Measurements from ENCODE around the gene TFIP11. TPM values are rescaled to one million over a fixed set of nuclear protein-coding genes. Genes with fewer than 3 reads are reported as not detected.

TFIP11 gene
- total RNA-seq, 1 donor from 2014 or later, result 26.2 TPM

DNA sequence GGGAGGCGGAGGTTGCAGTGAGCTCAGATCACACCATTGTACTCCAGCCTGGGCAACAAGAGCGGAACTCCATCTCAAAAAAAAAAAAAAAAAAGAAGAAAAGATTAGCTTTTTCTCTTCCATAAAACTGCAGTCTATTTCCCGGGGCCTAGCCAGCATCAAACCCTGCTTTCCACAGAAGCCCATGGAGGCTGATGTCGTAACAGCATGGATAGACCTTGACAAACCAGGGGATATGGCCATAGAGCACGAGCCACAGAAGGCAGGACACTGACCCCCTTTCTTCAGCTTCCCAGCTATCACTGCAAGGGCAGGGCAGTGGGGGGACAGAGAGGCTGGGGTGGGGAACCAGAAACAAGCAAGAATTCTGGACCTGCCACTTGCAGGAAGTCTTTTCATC lies 50.2 kb downstream of the TFIP11 start:
- Histone ChIP-seq H4K20me1 (ENCODE audit: low read depth) (peaks cover 44% of the 10 kb centered on the region), H3K36me3 (no peaks in the 10 kb centered on the region), H3K4me1 (peaks cover 12% of the 10 kb centered on the region), H3K27me3 (no peaks in the 10 kb centered on the region), H3K4me2 (no peak overlapping the region), H3K27ac (no peak overlapping the region), H3K79me2 (ENCODE audit: low read depth) (peaks cover 15% of the 10 kb centered on the region), H3K9ac (no peak overlapping the region), H2AFZ (replicated peaks) (no peak overlapping the region), H3K4me3 (no peak overlapping the region), H3F3A (ENCODE audit: low read depth) (no peaks in the 10 kb centered on the region), H3K9me3 (ENCODE audit: low read depth) (no peaks in the 10 kb centered on the region)
- Mint-ChIP-seq H3K27ac (peak overlapping the region; percentile 96), H3K4me3 (peak overlapping the region; percentile 70), H3K36me3 (peaks cover 28% of the 10 kb centered on the region), H3K9me3 (no peaks in the 10 kb centered on the region), H3K4me1 (peaks cover 43% of the 10 kb centered on the region), H3K27me3 (ENCODE audit: insufficient read depth, low read depth) (peaks cover 4% of the 10 kb centered on the region)
- TF ChIP-seq EZH2phosphoT487 (IDR thresholded peaks at IDR 0.05) (no peak), EZH2 (IDR thresholded peaks at IDR 0.05) (no peak)
- TF ChIP-seq, protein P1, sequence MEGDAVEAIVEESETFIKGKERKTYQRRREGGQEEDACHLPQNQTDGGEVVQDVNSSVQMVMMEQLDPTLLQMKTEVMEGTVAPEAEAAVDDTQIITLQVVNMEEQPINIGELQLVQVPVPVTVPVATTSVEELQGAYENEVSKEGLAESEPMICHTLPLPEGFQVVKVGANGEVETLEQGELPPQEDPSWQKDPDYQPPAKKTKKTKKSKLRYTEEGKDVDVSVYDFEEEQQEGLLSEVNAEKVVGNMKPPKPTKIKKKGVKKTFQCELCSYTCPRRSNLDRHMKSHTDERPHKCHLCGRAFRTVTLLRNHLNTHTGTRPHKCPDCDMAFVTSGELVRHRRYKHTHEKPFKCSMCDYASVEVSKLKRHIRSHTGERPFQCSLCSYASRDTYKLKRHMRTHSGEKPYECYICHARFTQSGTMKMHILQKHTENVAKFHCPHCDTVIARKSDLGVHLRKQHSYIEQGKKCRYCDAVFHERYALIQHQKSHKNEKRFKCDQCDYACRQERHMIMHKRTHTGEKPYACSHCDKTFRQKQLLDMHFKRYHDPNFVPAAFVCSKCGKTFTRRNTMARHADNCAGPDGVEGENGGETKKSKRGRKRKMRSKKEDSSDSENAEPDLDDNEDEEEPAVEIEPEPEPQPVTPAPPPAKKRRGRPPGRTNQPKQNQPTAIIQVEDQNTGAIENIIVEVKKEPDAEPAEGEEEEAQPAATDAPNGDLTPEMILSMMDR (IDR thresholded peaks at IDR 0.05), result no peak
- DNase-seq (ENCODE audit: low spot score), result no peak

DNA sequence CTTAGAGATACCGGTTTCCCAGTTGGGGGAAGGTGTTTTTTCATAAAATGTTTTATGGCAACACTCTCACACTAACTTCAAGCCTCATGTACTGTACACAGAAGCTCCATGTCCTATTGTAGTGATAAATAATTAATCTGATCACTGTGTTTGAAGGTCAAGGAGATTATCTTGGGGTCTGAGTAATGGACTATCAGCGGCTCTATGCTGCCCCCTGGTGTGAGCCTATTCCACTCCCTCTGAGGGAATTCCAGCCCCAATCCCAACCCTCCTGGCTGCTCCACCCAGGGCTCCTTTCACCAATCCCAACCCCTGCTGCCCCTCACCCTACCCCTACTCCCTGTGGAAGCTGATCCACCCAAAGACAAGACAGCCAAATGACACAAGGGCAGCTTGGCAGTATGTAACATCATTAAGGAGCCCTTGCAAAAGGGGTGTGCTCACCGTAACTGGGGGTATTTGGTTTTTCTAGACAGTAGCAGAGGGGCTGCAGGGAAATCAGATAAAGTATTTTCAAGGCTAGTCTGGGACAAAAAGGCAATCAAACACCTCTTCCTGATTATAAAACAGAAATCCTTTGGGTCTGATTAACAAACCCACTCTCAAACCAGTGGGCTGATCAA lies 51.0 kb downstream of the TFIP11 start:
- peaks cover 28% of the 10 kb centered on the region for H3K36me3 Mint-ChIP-seq
- TF ChIP-seq, protein P1 (IDR thresholded peaks at IDR 0.05), result peak; percentile 74
- TF ChIP-seq EZH2 (IDR thresholded peaks at IDR 0.05), result no peak
- Histone ChIP-seq H3K9ac (no peak overlapping the region), H4K20me1 (ENCODE audit: low read depth) (peaks cover 44% of the 10 kb centered on the region), H3F3A (ENCODE audit: low read depth) (no peaks in the 10 kb centered on the region), H3K36me3 (no peaks in the 10 kb centered on the region), H2AFZ (replicated peaks) (no peak overlapping the region), H3K9me3 (ENCODE audit: low read depth) (no peaks in the 10 kb centered on the region), H3K27me3 (no peaks in the 10 kb centered on the region), H3K79me2 (ENCODE audit: low read depth) (peaks cover 15% of the 10 kb centered on the region), H3K4me2 (no peak overlapping the region), H3K4me3 (no peak overlapping the region), H3K27ac (no peak overlapping the region), H3K4me1 (peaks cover 12% of the 10 kb centered on the region)
- H3K4me3 Mint-ChIP-seq, result peak overlapping the region; percentile 58
- H3K27ac Mint-ChIP-seq, result peak overlapping the region; percentile 93
- peak; percentile 86 for DNase-seq (ENCODE audit: low spot score)
- peaks cover 43% of the 10 kb centered on the region for H3K4me1 Mint-ChIP-seq
- H3K27me3 Mint-ChIP-seq (ENCODE audit: insufficient read depth, low read depth), result peaks cover 4% of the 10 kb centered on the region
- H3K9me3 Mint-ChIP-seq, result no peaks in the 10 kb centered on the region

DNA sequence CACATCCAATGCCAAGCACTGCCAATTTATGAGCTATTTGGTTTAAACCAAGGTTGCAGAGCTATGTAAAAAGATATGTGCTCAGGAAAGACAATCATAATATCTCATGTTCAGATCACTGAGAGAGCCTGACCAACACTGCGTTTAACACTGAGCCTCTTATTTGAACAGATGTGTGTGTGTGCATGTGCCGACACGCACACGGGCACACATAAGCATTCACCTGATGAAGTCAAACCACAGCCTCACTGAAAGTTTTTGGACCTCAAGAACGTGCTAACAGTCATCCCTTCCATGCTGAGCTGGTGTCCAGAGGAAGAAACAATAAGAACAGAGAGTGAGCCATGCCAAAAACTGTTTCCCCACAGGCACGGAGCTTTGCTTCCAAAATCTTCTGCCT lies 52.1 kb downstream of the TFIP11 start:
- Histone ChIP-seq H4K20me1 (ENCODE audit: low read depth) (peaks cover 44% of the 10 kb centered on the region), H3K79me2 (ENCODE audit: low read depth) (peaks cover 15% of the 10 kb centered on the region), H3K4me3 (no peak overlapping the region), H3K4me1 (peaks cover 12% of the 10 kb centered on the region), H2AFZ (replicated peaks) (no peak overlapping the region), H3F3A (ENCODE audit: low read depth) (no peaks in the 10 kb centered on the region), H3K4me2 (no peak overlapping the region), H3K27ac (no peak overlapping the region), H3K9me3 (ENCODE audit: low read depth) (no peaks in the 10 kb centered on the region), H3K27me3 (no peaks in the 10 kb centered on the region), H3K36me3 (no peaks in the 10 kb centered on the region), H3K9ac (no peak overlapping the region)
- Mint-ChIP-seq H3K27me3 (ENCODE audit: insufficient read depth, low read depth) (peaks cover 4% of the 10 kb centered on the region), H3K9me3 (no peaks in the 10 kb centered on the region), H3K27ac (no peak overlapping the region), H3K4me3 (no peak overlapping the region), H3K36me3 (peaks cover 26% of the 10 kb centered on the region), H3K4me1 (peaks cover 43% of the 10 kb centered on the region)
- TF ChIP-seq, protein P1 (IDR thresholded peaks at IDR 0.05), result no peak
- no peak for TF ChIP-seq EZH2 (IDR thresholded peaks at IDR 0.05)
- TF ChIP-seq EZH2phosphoT487 (IDR thresholded peaks at IDR 0.05), result no peak
- DNase-seq (ENCODE audit: low spot score), result no peak
